Astrocyte (in vitro differentiated cells and primary cell): ENCODE measurements around the gene GUK1.

Source experiments
- EZH2 ChIP-seq: IDR thresholded peaks from 2 replicates; pipeline ENCODE4 v1.6.1; 2012; ENCODE audit warnings: mild to moderate bottlenecking, low read length, inconsistent platforms; ENCODE audit not compliant: insufficient read depth
- TF ChIP-seq, protein P1 (sequence below): IDR thresholded peaks from 2 replicates; pipeline ENCODE4 v1.5.1; 2011; ENCODE audit warnings: low read depth, mild to moderate bottlenecking, inconsistent platforms, low read length, moderate library complexity; ENCODE audit not compliant: insufficient read depth

DNA sequence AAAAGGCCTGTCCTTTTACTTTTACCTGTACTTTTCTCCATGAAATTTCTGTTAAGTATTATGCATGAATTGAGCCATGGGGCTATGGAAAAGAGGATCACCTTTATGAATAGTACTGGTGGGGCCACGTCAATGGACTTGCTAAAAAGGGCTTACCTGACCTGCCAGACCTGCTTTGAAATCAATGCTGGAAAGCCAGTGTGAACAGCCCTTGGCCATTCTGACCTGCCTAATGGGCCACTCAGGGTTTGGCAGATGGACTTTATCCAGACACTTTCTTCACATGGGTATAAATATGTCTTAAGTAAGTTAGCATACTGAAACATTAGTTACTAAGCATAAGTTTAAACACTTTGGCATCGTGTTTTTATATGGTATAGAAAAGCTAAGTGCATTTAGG lies 8.3 kb upstream of the GUK1 start:
- no peak for TF ChIP-seq EZH2
- TF ChIP-seq, protein P1, sequence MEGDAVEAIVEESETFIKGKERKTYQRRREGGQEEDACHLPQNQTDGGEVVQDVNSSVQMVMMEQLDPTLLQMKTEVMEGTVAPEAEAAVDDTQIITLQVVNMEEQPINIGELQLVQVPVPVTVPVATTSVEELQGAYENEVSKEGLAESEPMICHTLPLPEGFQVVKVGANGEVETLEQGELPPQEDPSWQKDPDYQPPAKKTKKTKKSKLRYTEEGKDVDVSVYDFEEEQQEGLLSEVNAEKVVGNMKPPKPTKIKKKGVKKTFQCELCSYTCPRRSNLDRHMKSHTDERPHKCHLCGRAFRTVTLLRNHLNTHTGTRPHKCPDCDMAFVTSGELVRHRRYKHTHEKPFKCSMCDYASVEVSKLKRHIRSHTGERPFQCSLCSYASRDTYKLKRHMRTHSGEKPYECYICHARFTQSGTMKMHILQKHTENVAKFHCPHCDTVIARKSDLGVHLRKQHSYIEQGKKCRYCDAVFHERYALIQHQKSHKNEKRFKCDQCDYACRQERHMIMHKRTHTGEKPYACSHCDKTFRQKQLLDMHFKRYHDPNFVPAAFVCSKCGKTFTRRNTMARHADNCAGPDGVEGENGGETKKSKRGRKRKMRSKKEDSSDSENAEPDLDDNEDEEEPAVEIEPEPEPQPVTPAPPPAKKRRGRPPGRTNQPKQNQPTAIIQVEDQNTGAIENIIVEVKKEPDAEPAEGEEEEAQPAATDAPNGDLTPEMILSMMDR = no peak
